NCI-H187 treated with DMSO at 0.1 percent for 48 hours (cell line): ENCODE data around the gene FBL.
"Not testable (repeated sequence)": the region's sequence is repeated elsewhere in the genome, so short reads cannot be mapped to it uniquely, and the experiment has no call there.

Source experiments
- DNase-seq: peaks from one replicate; lab custom pipeline; 2025; lab: John Stamatoyannopoulos, UW

Gene FBL

GRCh38 chr19:39876486-39876885, 30.3 kb upstream of the FBL start:
- not testable (repeated sequence) for DNase-seq

GRCh38 chr19:39875401-39875864, 29.3 kb upstream of the FBL start:
- not testable (repeated sequence) for DNase-seq

- no peak for DNase-seq
Observed at GRCh38 chr19:39874404-39874803, 28.2 kb upstream of the FBL start.

GRCh38 chr19:39873385-39873784, 27.2 kb upstream of the FBL start:
- no peak for DNase-seq

GRCh38 chr19:39871886-39872866, 26.0 kb upstream of the FBL start:
- DNase-seq: no peak

- no peak for DNase-seq
Observed at GRCh38 chr19:39871362-39871761, 25.2 kb upstream of the FBL start.

- DNase-seq: peak; percentile 38
Observed at GRCh38 chr19:39870171-39870971, 24.2 kb upstream of the FBL start.

- DNase-seq: no peak
Observed at GRCh38 chr19:39867952-39868351, 21.8 kb upstream of the FBL start.

- DNase-seq: no peak
Observed at GRCh38 chr19:39867133-39867532, 21.0 kb upstream of the FBL start.

- no peak for DNase-seq
Observed at GRCh38 chr19:39865953-39866352, 19.8 kb upstream of the FBL start.

- no peak for DNase-seq
Observed at GRCh38 chr19:39865186-39865585, 19.0 kb upstream of the FBL start.

GRCh38 chr19:39864118-39864517, 17.9 kb upstream of the FBL start:
- no peak for DNase-seq

GRCh38 chr19:39858541-39858940, 12.4 kb upstream of the FBL start:
- DNase-seq: no peak

GRCh38 chr19:39852882-39853281, 6.7 kb upstream of the FBL start:
- no peak for DNase-seq

- no peak for DNase-seq
Observed at GRCh38 chr19:39850892-39851291, 4.7 kb upstream of the FBL start.

GRCh38 chr19:39848392-39848791, 2.2 kb upstream of the FBL start:
- no peak for DNase-seq

- DNase-seq: no peak
Observed at GRCh38 chr19:39847525-39847924, 1.3 kb upstream of the FBL start.

GRCh38 chr19:39846678-39847486, 703 bp upstream of the FBL start:
- no peak for DNase-seq

- no peak for DNase-seq
Observed at GRCh38 chr19:39845584-39845932, 621 bp downstream of the FBL start.

GRCh38 chr19:39845172-39845571, 1.0 kb downstream of the FBL start:
- DNase-seq: no peak

GRCh38 chr19:39843919-39844793, 2.0 kb downstream of the FBL start:
- DNase-seq: no peak
